HL-60 (cell line): ENCODE data around the gene ZDHHC7.

Source experiments
- DNase-seq, 2 experiments: peaks; one replicate each; pipeline ENCODE4 v3.0.0-alpha.2; 2010 to 2020; ENCODE audit warnings: low read depth in 1 of 2, low spot score in 1 of 2
- H3K27ac ChIP-seq: fragments of 250-450 bp; sonication (Bioruptor Pico); replicated peaks from 2 replicates; pipeline ENCODE4 v1.5.1; 2020; ENCODE audit warnings: mild to moderate bottlenecking, moderate library complexity
- H3K27me3 ChIP-seq: fragments of 250-450 bp; sonication (Bioruptor Pico); 2 replicates; pipeline ENCODE4 v1.5.1; 2021; ENCODE audit warnings: mild to moderate bottlenecking, moderate library complexity; ENCODE audit not compliant: insufficient read depth, poor library complexity, severe bottlenecking
- H3K4me3 ChIP-seq: replicated peaks from 2 replicates; pipeline ENCODE4 v1.5.1; 2011; ENCODE audit warnings: mild to moderate bottlenecking, control low read depth, low read length; ENCODE audit not compliant: insufficient read depth
- GABPA ChIP-seq: IDR thresholded peaks from 2 replicates; pipeline ENCODE4 v1.6.1; 2012; ENCODE audit warnings: low read depth
- POLR2AphosphoS5 ChIP-seq: IDR thresholded peaks from 2 replicates; pipeline ENCODE4 v1.6.1; 2012; ENCODE audit warnings: low read depth
- SPI1 ChIP-seq: IDR thresholded peaks from 2 replicates; pipeline ENCODE4 v1.6.1; 2012; ENCODE audit warnings: low read depth, mild to moderate bottlenecking, borderline replicate concordance
- TF ChIP-seq, protein P1 (sequence below): IDR thresholded peaks from one replicate; pipeline ENCODE4 v1.5.1; 2011; ENCODE audit warnings: low read length, control low read depth, inconsistent platforms; ENCODE audit not compliant: insufficient read depth
- TF ChIP-seq, protein P2 (sequence below): IDR thresholded peaks from 2 replicates; pipeline ENCODE4 v1.6.1; 2012; ENCODE audit warnings: low read depth; ENCODE audit not compliant: insufficient replicate concordance

ZDHHC7 gene

DNA sequence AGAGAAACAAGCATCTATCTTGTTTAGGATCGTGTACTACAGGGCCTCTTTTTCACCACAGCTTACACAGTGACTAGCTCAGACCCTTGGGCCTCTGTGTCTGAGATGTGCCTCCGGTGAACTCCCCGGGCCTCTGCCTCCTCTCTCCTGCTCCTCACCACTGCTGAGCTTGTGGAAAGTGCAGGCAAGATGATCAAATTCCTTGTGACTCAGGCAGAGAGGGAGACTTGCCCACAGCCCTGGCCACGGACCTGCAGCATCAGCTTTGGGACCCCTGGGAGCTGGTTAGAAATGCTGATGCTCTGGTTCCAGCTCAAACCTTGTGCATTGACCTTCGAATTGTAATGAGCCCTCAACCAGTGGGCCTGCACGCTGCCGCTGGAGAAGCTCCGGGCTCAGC is 79.8 kb downstream of the ZDHHC7 start:
- TF ChIP-seq, protein P1, sequence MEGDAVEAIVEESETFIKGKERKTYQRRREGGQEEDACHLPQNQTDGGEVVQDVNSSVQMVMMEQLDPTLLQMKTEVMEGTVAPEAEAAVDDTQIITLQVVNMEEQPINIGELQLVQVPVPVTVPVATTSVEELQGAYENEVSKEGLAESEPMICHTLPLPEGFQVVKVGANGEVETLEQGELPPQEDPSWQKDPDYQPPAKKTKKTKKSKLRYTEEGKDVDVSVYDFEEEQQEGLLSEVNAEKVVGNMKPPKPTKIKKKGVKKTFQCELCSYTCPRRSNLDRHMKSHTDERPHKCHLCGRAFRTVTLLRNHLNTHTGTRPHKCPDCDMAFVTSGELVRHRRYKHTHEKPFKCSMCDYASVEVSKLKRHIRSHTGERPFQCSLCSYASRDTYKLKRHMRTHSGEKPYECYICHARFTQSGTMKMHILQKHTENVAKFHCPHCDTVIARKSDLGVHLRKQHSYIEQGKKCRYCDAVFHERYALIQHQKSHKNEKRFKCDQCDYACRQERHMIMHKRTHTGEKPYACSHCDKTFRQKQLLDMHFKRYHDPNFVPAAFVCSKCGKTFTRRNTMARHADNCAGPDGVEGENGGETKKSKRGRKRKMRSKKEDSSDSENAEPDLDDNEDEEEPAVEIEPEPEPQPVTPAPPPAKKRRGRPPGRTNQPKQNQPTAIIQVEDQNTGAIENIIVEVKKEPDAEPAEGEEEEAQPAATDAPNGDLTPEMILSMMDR, result no peak
- TF ChIP-seq GABPA (no peak), SPI1 (no peak), POLR2AphosphoS5 (no peak)
- TF ChIP-seq, protein P2, sequence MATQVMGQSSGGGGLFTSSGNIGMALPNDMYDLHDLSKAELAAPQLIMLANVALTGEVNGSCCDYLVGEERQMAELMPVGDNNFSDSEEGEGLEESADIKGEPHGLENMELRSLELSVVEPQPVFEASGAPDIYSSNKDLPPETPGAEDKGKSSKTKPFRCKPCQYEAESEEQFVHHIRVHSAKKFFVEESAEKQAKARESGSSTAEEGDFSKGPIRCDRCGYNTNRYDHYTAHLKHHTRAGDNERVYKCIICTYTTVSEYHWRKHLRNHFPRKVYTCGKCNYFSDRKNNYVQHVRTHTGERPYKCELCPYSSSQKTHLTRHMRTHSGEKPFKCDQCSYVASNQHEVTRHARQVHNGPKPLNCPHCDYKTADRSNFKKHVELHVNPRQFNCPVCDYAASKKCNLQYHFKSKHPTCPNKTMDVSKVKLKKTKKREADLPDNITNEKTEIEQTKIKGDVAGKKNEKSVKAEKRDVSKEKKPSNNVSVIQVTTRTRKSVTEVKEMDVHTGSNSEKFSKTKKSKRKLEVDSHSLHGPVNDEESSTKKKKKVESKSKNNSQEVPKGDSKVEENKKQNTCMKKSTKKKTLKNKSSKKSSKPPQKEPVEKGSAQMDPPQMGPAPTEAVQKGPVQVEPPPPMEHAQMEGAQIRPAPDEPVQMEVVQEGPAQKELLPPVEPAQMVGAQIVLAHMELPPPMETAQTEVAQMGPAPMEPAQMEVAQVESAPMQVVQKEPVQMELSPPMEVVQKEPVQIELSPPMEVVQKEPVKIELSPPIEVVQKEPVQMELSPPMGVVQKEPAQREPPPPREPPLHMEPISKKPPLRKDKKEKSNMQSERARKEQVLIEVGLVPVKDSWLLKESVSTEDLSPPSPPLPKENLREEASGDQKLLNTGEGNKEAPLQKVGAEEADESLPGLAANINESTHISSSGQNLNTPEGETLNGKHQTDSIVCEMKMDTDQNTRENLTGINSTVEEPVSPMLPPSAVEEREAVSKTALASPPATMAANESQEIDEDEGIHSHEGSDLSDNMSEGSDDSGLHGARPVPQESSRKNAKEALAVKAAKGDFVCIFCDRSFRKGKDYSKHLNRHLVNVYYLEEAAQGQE, result no peak
- Histone ChIP-seq H3K4me3 (no peak overlapping the region), H3K27me3 (no peaks in the 10 kb centered on the region), H3K27ac (no peak overlapping the region)
- no peak for DNase-seq

DNA sequence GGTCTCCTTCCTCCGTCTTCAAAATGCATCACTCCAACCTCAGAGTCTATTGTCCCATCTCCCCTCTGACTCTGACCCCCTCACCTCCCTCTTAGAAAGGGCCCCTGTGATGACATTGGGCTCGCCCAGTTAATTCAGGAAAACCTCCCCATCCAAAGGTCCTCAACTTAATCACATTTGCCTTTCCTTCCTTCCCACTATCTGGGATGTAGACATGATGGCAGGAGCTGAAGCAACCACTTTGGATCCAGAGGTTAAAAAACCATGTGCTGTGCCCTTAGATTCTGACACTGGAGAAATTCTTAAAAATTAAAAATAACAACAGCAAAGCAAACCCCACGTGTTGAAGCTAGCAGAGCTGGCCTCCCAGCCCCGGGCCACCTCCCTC is 80.2 kb downstream of the ZDHHC7 start:
- no peak overlapping the region for H3K27ac ChIP-seq
- no peaks in the 10 kb centered on the region for H3K27me3 ChIP-seq
- no peak overlapping the region for H3K4me3 ChIP-seq
- TF ChIP-seq, protein P2, result no peak
- TF ChIP-seq POLR2AphosphoS5, result no peak
- TF ChIP-seq, protein P1, result no peak
- no peak for DNase-seq

DNA sequence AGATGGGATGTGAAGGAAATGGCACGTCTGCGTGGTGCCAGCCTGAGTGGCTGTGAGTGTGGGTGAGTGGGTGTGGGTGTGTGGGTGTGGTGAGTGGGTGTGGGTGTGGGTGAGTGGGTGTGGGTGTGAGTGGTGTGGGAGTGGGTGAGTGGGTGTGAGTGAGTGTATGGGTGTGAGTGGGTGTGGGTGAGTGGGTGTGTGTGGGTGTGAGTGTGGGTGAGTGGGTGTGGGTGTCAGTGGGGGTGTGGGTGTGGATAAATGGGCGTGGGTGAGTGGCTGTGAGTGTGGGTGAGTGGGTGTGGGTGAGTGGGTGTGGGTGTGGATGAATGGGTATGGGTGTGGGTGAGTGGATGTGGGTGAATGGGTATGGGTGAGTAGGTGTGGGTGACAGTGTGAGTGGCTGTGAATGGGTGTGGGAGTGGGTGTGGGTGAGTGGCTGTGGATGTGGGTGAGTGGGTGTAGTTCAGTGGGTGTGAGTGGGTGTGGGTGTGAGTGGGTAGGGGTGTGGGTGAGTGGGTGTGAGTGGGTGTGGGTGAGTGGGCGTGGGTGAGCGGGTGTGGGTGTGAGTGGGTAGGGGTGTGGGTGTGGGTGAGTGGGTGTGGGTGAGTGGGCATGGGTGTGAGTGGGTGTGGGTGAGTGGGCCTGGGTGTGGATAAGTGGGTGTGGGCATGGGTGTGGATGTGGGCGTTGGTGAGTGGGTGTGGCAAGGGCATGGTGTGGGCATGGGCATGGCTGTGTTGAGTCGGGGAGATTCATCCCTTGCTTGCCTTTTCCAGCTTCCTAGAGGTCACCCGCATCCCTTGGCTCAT is 80.8 kb downstream of the ZDHHC7 start:
- Histone ChIP-seq H3K27me3 (no peaks in the 10 kb centered on the region), H3K27ac (no peak overlapping the region), H3K4me3 (no peak overlapping the region)
- DNase-seq, result no peak
- TF ChIP-seq SPI1 (no peak), GABPA (no peak), POLR2AphosphoS5 (no peak)
- TF ChIP-seq, protein P2, result no peak
- TF ChIP-seq, protein P1, result no peak
